DND-41 (cell line): ENCODE data around the gene LMX1B.

ENCODE experiments used
- ATAC-seq: fragments of 200-7000 bp; cut with Tn5 transposase; 3 replicates; pipeline ENCODE4 v1.9.1; 2021; ENCODE audit warnings: low read depth; ENCODE audit not compliant: insufficient read depth
- DNase-seq: peaks from one replicate; pipeline ENCODE4 v3.0.0-alpha.2; 2020
- H2AFZ ChIP-seq: 2 replicates; pipeline ENCODE4 v1.6.0; 2012; ENCODE audit warnings: low read depth, low read length
- H3K27ac ChIP-seq: 2 replicates; pipeline ENCODE4 v1.5.1; 2012; ENCODE audit warnings: low read length, inconsistent platforms
- H3K27me3 ChIP-seq: fragments of 200-600 bp; sonication (generic); 2 replicates; pipeline ENCODE4 v1.6.0; 2012; ENCODE audit warnings: low read length, mild to moderate bottlenecking, inconsistent platforms; ENCODE audit not compliant: insufficient read depth, poor library complexity
- H3K36me3 ChIP-seq: 2 replicates; pipeline ENCODE4 v1.5.1; 2012; ENCODE audit warnings: low read length, inconsistent platforms; ENCODE audit not compliant: insufficient read depth
- H3K4me1 ChIP-seq: 2 replicates; pipeline ENCODE4 v1.5.1; 2012; ENCODE audit warnings: mild to moderate bottlenecking, low read length; ENCODE audit not compliant: insufficient read depth
- H3K4me2 ChIP-seq: 2 replicates; pipeline ENCODE4 v1.6.0; 2012; ENCODE audit warnings: mild to moderate bottlenecking, moderate library complexity, low read length, inconsistent platforms; ENCODE audit not compliant: insufficient read depth
- H3K4me3 ChIP-seq, 2 experiments: fragments of 200-600 bp in 1 of 2; shearing (Covaris generic) in 1 of 2; 2 replicates each; pipeline ENCODE4 v1.5.1; 2012 to 2016; ENCODE audit warnings: inconsistent platforms in 2 of 2, low read length in 2 of 2, mild to moderate bottlenecking in 2 of 2, low read depth in 1 of 2, moderate library complexity in 1 of 2
- H3K79me2 ChIP-seq: 2 replicates; pipeline ENCODE4 v1.6.0; 2012; ENCODE audit warnings: low read length, inconsistent platforms; ENCODE audit not compliant: insufficient read depth
- H3K9ac ChIP-seq: 2 replicates; pipeline ENCODE4 v1.6.0; 2012; ENCODE audit warnings: low read depth, mild to moderate bottlenecking, inconsistent platforms, low read length, moderate library complexity
- H3K9me3 ChIP-seq: 2 replicates; pipeline ENCODE4 v1.5.1; 2012; ENCODE audit warnings: low read length, moderate library complexity, mild to moderate bottlenecking, inconsistent platforms; ENCODE audit not compliant: insufficient read depth, severe bottlenecking
- H4K20me1 ChIP-seq: 2 replicates; pipeline ENCODE4 v1.6.0; 2012; ENCODE audit warnings: low read length; ENCODE audit not compliant: insufficient read depth
- EZH2 ChIP-seq: IDR thresholded peaks from 3 replicates; pipeline ENCODE4 v1.6.1; 2012; ENCODE audit warnings: borderline replicate concordance, low read depth, mild to moderate bottlenecking, moderate library complexity, low read length, inconsistent platforms; ENCODE audit not compliant: severe bottlenecking
- TF ChIP-seq, protein P1 (sequence below): IDR thresholded peaks from 2 replicates; pipeline ENCODE4 v1.5.1; 2012; ENCODE audit warnings: borderline replicate concordance, low read length, moderate library complexity, mild to moderate bottlenecking; ENCODE audit not compliant: poor library complexity, severe bottlenecking; ENCODE audit errors: extremely low read depth

The LMX1B gene

GRCh38 chr9:126683698-126684044, 69.9 kb downstream of the LMX1B start:
- no peaks in the 10 kb centered on the region; the same call in 1 of the 2 replicates for H4K20me1 ChIP-seq
- no peak overlapping the region for H3K9ac ChIP-seq
- H3K27me3 ChIP-seq: no peaks in the 10 kb centered on the region
- H3K4me2 ChIP-seq: no peak overlapping the region
- H3K9me3 ChIP-seq: no peaks in the 10 kb centered on the region
- H3K79me2 ChIP-seq: no peaks in the 10 kb centered on the region
- ATAC-seq: no peak
- no peak overlapping the region for H3K27ac ChIP-seq
- H3K4me1 ChIP-seq: no peaks in the 10 kb centered on the region
- H2AFZ ChIP-seq: no peak overlapping the region
- H3K36me3 ChIP-seq: no peaks in the 10 kb centered on the region
- H3K4me3 ChIP-seq: no peak overlapping the region
- TF ChIP-seq EZH2: no peak
- TF ChIP-seq, protein P1, sequence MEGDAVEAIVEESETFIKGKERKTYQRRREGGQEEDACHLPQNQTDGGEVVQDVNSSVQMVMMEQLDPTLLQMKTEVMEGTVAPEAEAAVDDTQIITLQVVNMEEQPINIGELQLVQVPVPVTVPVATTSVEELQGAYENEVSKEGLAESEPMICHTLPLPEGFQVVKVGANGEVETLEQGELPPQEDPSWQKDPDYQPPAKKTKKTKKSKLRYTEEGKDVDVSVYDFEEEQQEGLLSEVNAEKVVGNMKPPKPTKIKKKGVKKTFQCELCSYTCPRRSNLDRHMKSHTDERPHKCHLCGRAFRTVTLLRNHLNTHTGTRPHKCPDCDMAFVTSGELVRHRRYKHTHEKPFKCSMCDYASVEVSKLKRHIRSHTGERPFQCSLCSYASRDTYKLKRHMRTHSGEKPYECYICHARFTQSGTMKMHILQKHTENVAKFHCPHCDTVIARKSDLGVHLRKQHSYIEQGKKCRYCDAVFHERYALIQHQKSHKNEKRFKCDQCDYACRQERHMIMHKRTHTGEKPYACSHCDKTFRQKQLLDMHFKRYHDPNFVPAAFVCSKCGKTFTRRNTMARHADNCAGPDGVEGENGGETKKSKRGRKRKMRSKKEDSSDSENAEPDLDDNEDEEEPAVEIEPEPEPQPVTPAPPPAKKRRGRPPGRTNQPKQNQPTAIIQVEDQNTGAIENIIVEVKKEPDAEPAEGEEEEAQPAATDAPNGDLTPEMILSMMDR: no peak
- DNase-seq: no peak

- Histone ChIP-seq H3K27ac (no peak overlapping the region), H3K27me3 (no peaks in the 10 kb centered on the region)
These were observed 70.6 kb downstream of the LMX1B start for GRCh38 chr9:126684345-126684744.

DNA sequence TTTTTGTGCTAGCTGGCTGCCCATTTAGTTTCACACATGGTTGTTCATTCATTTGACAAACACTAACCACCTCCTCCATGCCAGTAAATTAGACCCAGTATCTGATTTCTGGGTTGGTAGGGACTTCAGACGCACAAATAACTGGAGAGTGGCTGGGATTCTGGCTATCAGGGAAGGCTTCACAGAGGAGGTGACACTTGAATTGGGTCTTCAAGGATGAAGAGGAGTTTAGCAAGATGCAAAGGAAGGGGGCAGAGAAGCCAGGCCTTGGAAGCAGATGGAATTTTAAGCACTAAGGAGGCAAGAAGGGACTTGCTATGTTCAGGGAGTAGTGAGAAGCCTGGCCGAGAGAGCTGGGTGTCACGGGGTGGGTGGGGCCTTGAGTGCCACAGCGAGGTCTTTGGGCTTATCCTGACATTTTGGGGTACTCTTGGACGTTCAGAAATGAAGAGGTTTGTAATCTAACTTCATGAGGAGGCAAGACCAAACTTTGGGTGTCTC, 71.3 kb downstream of the LMX1B start:
- Histone ChIP-seq H3K36me3 (no peaks in the 10 kb centered on the region), H3K79me2 (no peaks in the 10 kb centered on the region), H3K4me2 (no peak overlapping the region), H3K9me3 (no peaks in the 10 kb centered on the region), H2AFZ (no peak overlapping the region), H3K27me3 (no peaks in the 10 kb centered on the region), H3K9ac (no peak overlapping the region), H4K20me1 (no peaks in the 10 kb centered on the region; the same call in 1 of the 2 replicates), H3K4me1 (no peaks in the 10 kb centered on the region), H3K27ac (no peak overlapping the region), H3K4me3 (no peak overlapping the region)
- ATAC-seq (no peak), DNase-seq (no peak)
- TF ChIP-seq EZH2: no peak
- TF ChIP-seq, protein P1: no peak

More at GRCh38 chr9:126684345-126684744, 70.6 kb downstream of the LMX1B start:
- Histone ChIP-seq H2AFZ (no peak overlapping the region), H3K79me2 (no peaks in the 10 kb centered on the region), H3K4me3 (no peak overlapping the region), H3K36me3 (no peaks in the 10 kb centered on the region), H3K9ac (no peak overlapping the region), H3K4me2 (no peak overlapping the region), H4K20me1 (no peaks in the 10 kb centered on the region; the same call in 1 of the 2 replicates), H3K9me3 (no peaks in the 10 kb centered on the region), H3K4me1 (no peaks in the 10 kb centered on the region)
- ATAC-seq: no peak
- TF ChIP-seq EZH2: no peak
- TF ChIP-seq, protein P1: no peak
- no peak for DNase-seq
